ENCODE measurements around the gene MED13L.

MED13L gene

DNA sequence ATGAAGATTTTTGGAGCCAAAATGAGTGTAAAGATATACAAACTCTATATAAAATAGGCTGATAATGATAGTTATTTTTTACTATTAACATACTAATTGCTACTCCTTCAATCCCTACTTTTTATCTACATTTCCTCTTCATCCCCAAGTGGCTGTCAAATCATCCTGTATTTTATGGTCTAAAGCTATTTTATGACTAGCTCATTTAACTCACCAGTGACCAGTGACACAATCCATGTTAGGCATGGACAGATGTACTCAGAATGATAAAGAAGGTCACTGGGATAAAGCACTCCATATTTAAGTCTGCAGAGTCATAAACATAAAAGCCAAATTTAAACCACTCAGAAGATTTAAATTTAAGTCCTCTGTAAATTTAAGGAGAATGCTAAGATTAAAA lies 183.0 kb downstream of the MED13L start:
- TF ChIP-seq POLR2AphosphoS5 (IDR thresholded peaks at IDR 0.05; ENCODE audit: low read depth, low read length) (no peak), REST (IDR thresholded peaks at IDR 0.05; ENCODE audit: insufficient read depth in 1 of 2, low read depth in 2 of 2, low read length in 2 of 2) (no peak), FOXP2 (optimal IDR thresholded peaks at IDR 0.05; ENCODE audit: borderline replicate concordance, extremely low read depth, extremely low read length, insufficient read depth) (no peak), SIN3A (IDR thresholded peaks at IDR 0.05; ENCODE audit: borderline replicate concordance, insufficient read depth, low read length) (no peak), TAF1 (IDR thresholded peaks at IDR 0.05; ENCODE audit: borderline replicate concordance, insufficient read depth, low read length) (no peak)

GRCh38 chr12:116093915-116094314 lies 183.6 kb downstream of the MED13L start:
- no peak for TF ChIP-seq POLR2AphosphoS5 (IDR thresholded peaks at IDR 0.05; ENCODE audit: low read depth, low read length)
- no peak for TF ChIP-seq REST (IDR thresholded peaks at IDR 0.05; ENCODE audit: insufficient read depth in 1 of 2, low read depth in 2 of 2, low read length in 2 of 2)
- no peak for TF ChIP-seq TAF1 (IDR thresholded peaks at IDR 0.05; ENCODE audit: borderline replicate concordance, insufficient read depth, low read length)
- no peak for TF ChIP-seq SIN3A (IDR thresholded peaks at IDR 0.05; ENCODE audit: borderline replicate concordance, insufficient read depth, low read length)
- no peak for TF ChIP-seq FOXP2 (optimal IDR thresholded peaks at IDR 0.05; ENCODE audit: borderline replicate concordance, extremely low read depth, extremely low read length, insufficient read depth)

GRCh38 chr12:116092776-116093175 lies 184.7 kb downstream of the MED13L start:
- no peak for TF ChIP-seq TAF1 (IDR thresholded peaks at IDR 0.05; ENCODE audit: borderline replicate concordance, insufficient read depth, low read length)
- no peak for TF ChIP-seq REST (IDR thresholded peaks at IDR 0.05; ENCODE audit: insufficient read depth in 1 of 2, low read depth in 2 of 2, low read length in 2 of 2)
- no peak for TF ChIP-seq SIN3A (IDR thresholded peaks at IDR 0.05; ENCODE audit: borderline replicate concordance, insufficient read depth, low read length)
- TF ChIP-seq POLR2AphosphoS5 (IDR thresholded peaks at IDR 0.05; ENCODE audit: low read depth, low read length): no peak
- TF ChIP-seq FOXP2 (optimal IDR thresholded peaks at IDR 0.05; ENCODE audit: borderline replicate concordance, extremely low read depth, extremely low read length, insufficient read depth): no peak

GRCh38 chr12:116092162-116092561 lies 185.3 kb downstream of the MED13L start:
- no peak for TF ChIP-seq FOXP2 (optimal IDR thresholded peaks at IDR 0.05; ENCODE audit: borderline replicate concordance, extremely low read depth, extremely low read length, insufficient read depth)
- TF ChIP-seq TAF1 (IDR thresholded peaks at IDR 0.05; ENCODE audit: borderline replicate concordance, insufficient read depth, low read length): no peak
- no peak for TF ChIP-seq POLR2AphosphoS5 (IDR thresholded peaks at IDR 0.05; ENCODE audit: low read depth, low read length)
- TF ChIP-seq SIN3A (IDR thresholded peaks at IDR 0.05; ENCODE audit: borderline replicate concordance, insufficient read depth, low read length): no peak
- no peak for TF ChIP-seq REST (IDR thresholded peaks at IDR 0.05; ENCODE audit: insufficient read depth in 1 of 2, low read depth in 2 of 2, low read length in 2 of 2)

DNA sequence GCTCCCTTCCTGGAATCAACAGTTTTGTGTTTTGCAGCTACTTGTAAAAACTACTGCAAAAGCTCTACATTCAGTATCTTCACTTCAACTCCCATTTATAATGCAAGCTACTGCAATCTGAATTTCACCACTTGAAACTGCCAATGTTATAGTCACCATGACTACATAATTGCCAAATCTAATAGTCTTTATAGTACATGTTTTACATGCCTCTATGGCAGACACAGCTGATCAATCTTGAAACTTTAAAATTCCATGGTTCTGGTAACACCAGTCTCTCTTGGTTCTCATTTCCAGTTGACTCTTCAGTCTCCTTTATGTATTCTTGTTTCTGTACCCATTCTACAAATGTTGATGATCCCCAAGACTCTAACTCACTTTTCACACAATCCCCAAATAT lies 185.9 kb downstream of the MED13L start:
- TF ChIP-seq REST (IDR thresholded peaks at IDR 0.05; ENCODE audit: insufficient read depth in 1 of 2, low read depth in 2 of 2, low read length in 2 of 2) (no peak), FOXP2 (optimal IDR thresholded peaks at IDR 0.05; ENCODE audit: borderline replicate concordance, extremely low read depth, extremely low read length, insufficient read depth) (no peak), POLR2AphosphoS5 (IDR thresholded peaks at IDR 0.05; ENCODE audit: low read depth, low read length) (no peak), SIN3A (IDR thresholded peaks at IDR 0.05; ENCODE audit: borderline replicate concordance, insufficient read depth, low read length) (no peak), TAF1 (IDR thresholded peaks at IDR 0.05; ENCODE audit: borderline replicate concordance, insufficient read depth, low read length) (no peak)

Measured in PFSK-1 (cell line).